ENCODE data around the gene MRPL9. TPM values are rescaled to one million over a fixed set of nuclear protein-coding genes. Genes with fewer than 3 reads are reported as not detected.

MRPL9 gene
- total RNA-seq, 2 experiments from 2014 or later = 139 to 184 TPM

- Mint-ChIP-seq H3K4me3 (no peak overlapping the region), H3K36me3 (ENCODE audit: low read depth) (no peaks in the 10 kb centered on the region), H3K4me1 (no peaks in the 10 kb centered on the region), H3K27me3 (peaks cover 33% of the 10 kb centered on the region), H3K9me3 (ENCODE audit: low read depth) (no peaks in the 10 kb centered on the region), H3K27ac (no peak overlapping the region)
- ATAC-seq (no peak), DNase-seq (no peak)
- CTCF ChIA-PET = interaction anchor here (0.6 to 1.1 kb wide), 3 partner anchors 109 to 239 kb away, joined by 3 to 7 read pairs (median 4); no protein-coding TSS in a partner anchor
- intact Hi-C loops (cut with DNase I, micrococcal nuclease) = no loop called here
- POLR2A ChIA-PET = interaction anchor here (0.6 to 0.7 kb wide), 2 partner anchors 12 to 117 kb away, joined by 3 to 4 read pairs; no protein-coding TSS in a partner anchor
Measured at GRCh38 chr1:151729157-151729965, 33.9 kb downstream of the MRPL9 start.

GRCh38 chr1:151728151-151729054, 34.9 kb downstream of the MRPL9 start:
- DNase-seq (no peak), ATAC-seq (no peak)
- intact Hi-C loops (cut with DNase I, micrococcal nuclease) = no loop called here
- no peaks in the 10 kb centered on the region for H3K4me1 Mint-ChIP-seq
- CTCF ChIA-PET = interaction anchor here (0.7 to 1.0 kb wide), 2 partner anchors 108 to 149 kb away, joined by 3 read pairs; no protein-coding TSS in a partner anchor
- H3K4me3 Mint-ChIP-seq = no peak overlapping the region
- H3K9me3 Mint-ChIP-seq (ENCODE audit: low read depth) = no peaks in the 10 kb centered on the region
- H3K27me3 Mint-ChIP-seq = peaks cover 39% of the 10 kb centered on the region
- H3K27ac Mint-ChIP-seq = no peak overlapping the region
- H3K36me3 Mint-ChIP-seq (ENCODE audit: low read depth) = no peaks in the 10 kb centered on the region
- POLR2A ChIA-PET = interaction anchor here (0.7 kb wide), 1 partner anchor 11 kb away, joined by 3 read pairs; no protein-coding TSS in a partner anchor

DNA sequence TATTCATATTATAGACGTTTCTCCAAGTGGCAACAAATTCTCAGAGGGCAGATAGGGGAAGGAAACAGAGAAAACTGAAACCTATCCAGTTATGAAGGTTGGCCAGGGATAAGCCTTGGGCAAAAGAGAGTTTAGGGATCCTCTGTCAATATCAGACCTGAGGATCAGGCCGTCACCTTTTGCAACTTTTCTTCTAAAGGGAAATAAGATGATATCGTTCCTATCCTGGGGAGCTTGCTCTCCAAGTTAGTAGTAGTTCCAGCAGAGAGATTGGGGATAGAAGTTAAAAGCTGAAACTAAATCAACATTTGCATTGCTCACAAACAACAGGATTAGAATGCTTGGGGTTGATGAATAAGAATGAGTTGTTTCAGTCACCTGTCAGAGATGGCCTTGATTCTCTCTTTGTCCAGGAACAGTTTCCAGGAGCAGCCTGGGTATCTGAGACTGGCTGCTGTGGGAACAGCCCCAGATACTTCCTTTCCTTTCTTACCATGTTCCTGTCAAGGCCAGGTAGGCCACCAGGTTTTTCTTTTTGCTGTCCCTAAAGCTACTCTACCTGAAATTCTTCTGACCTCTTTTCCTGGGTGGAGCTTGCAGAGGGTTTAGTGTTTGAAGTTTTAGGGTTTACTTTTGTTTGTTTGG, 39.4 kb downstream of the MRPL9 start:
- CTCF ChIA-PET = interaction anchor here (0.7 to 1.0 kb wide), 2 partner anchors 11 to 43 kb away, joined by 4 read pairs; no protein-coding TSS in a partner anchor
- Mint-ChIP-seq H3K9me3 (ENCODE audit: low read depth) (no peaks in the 10 kb centered on the region), H3K27ac (no peak overlapping the region), H3K36me3 (ENCODE audit: low read depth) (no peaks in the 10 kb centered on the region), H3K4me3 (no peak overlapping the region), H3K4me1 (peaks cover 16% of the 10 kb centered on the region), H3K27me3 (peaks cover 44% of the 10 kb centered on the region)
- intact Hi-C loops (cut with DNase I, micrococcal nuclease) = no loop called here
- no peak for ATAC-seq
- no peak for DNase-seq
- POLR2A ChIA-PET = no interaction called here

DNA sequence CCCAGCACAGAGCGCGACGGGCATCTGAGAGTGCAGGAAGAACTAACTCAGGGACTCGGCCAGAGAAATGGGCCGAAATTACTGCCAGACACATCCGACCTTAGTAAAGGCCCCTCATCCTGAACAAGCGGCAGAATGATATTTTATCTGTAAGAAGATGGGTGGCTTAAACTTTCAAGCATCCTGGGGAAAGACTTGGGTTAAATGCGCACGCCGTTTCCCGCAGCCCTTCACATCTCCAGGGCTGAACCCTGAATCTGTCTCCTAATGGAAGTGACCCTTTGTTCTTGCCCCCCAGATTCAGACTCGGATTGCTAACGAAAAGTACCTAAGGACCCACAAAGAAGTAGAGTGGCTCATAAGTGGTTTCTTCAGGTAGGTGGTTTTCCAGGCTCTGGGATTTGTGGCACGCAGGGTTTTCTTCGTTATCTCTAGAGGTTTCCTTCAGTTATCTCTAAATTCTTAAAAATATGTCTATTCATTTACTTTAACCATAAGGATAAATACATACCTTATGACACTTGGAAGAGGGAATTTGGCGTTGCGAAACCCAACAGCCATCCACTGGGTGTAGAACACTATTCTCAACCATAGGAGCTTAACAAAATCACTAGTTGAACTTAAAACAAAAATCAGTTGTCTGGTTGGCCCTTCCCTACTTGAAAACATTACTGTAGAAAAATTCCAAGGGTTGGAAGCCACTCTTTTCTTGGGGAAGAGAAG, 41.3 kb downstream of the MRPL9 start:
- CTCF ChIA-PET = interaction anchor here (0.7 to 1.6 kb wide), 3 partner anchors 13 to 128 kb away, joined by 3 to 9 read pairs (median 4); no protein-coding TSS in a partner anchor

GRCh38 chr1:151720974-151721787, 42.1 kb downstream of the MRPL9 start, which contains the start of gene RIIAD1:
RIIAD1 (plus strand) TSS chr1:151721522; CDS start chr1:151721537, 15 bp downstream.
- intact Hi-C loops (cut with DNase I, micrococcal nuclease) = loop anchor here in 1 of 2 experiments (1.0 to 2.0 kb wide), 3 partner anchors 109 to 181 kb away; partner anchors contain the start of genes SNX27 and TUFT1
- Mint-ChIP-seq H3K4me3 (peak within 1 kb of the TSS; percentile 61), H3K36me3 (ENCODE audit: low read depth) (no peaks in the 10 kb centered on the region), H3K27me3 (peaks cover 55% of the 10 kb centered on the region), H3K4me1 (peaks cover 21% of the 10 kb centered on the region), H3K9me3 (ENCODE audit: low read depth) (no peaks in the 10 kb centered on the region), H3K27ac (no peak within 1 kb of the TSS)
- ChIA-PET POLR2A (interaction anchor here (0.6 kb wide), 1 partner anchor 184 kb away, joined by 6 read pairs; no protein-coding TSS in a partner anchor), CTCF (interaction anchor here (0.6 to 1.6 kb wide), 6 partner anchors 14 to 158 kb away, joined by 3 to 9 read pairs (median 4); no protein-coding TSS in a partner anchor)
- DNase-seq (peak; percentile 67), ATAC-seq (peak; percentile 89)

More for the DNA sequence above, 41.3 kb downstream of the MRPL9 start:
- POLR2A ChIA-PET = no interaction called here
- Mint-ChIP-seq H3K4me1 (peaks cover 19% of the 10 kb centered on the region), H3K9me3 (ENCODE audit: low read depth) (no peaks in the 10 kb centered on the region), H3K27ac (no peak overlapping the region), H3K27me3 (peaks cover 53% of the 10 kb centered on the region), H3K4me3 (peak overlapping the region; percentile 61), H3K36me3 (ENCODE audit: low read depth) (no peaks in the 10 kb centered on the region)
- no peak for ATAC-seq
- DNase-seq = no peak
- intact Hi-C loops (cut with DNase I, micrococcal nuclease) = loop anchor here in 1 of 2 experiments (1.0 to 2.0 kb wide), 3 partner anchors 110 to 182 kb away; partner anchors contain the start of genes SNX27 and TUFT1

DNA sequence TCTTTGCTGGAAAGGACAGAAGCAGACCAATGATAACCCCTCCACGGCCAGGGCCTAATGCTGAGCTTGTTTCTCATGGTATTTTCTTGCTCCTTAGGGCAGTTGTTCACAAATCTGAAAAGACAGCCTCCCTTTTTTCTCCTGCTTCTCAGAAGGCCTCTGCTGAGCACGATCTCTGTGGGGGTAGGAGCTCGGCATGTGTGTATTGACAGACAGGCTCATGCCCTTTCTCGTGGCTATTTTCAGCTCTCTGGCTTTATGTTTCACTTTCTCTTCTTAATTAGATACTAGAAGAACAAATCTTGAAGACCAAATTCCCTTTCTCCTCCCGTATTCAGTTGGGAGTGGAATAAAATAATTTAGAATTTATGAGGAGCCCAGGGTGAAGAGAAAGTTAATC, 42.7 kb downstream of the MRPL9 start:
- Mint-ChIP-seq H3K4me3 (peak overlapping the region; percentile 35), H3K27ac (no peak overlapping the region), H3K9me3 (ENCODE audit: low read depth) (no peaks in the 10 kb centered on the region), H3K36me3 (ENCODE audit: low read depth) (no peaks in the 10 kb centered on the region), H3K4me1 (peaks cover 21% of the 10 kb centered on the region), H3K27me3 (peaks cover 52% of the 10 kb centered on the region)
- intact Hi-C loops (cut with DNase I, micrococcal nuclease) = loop anchor here in 1 of 2 experiments (2.0 kb wide), 1 partner anchor 116 kb away; no protein-coding TSS in a partner anchor
- ChIA-PET CTCF (interaction anchor here (0.6 to 1.6 kb wide), 6 partner anchors 14 to 157 kb away, joined by 3 to 9 read pairs (median 4); no protein-coding TSS in a partner anchor), POLR2A (interaction anchor here (0.6 kb wide), 1 partner anchor 185 kb away, joined by 6 read pairs; no protein-coding TSS in a partner anchor)
- DNase-seq (no peak), ATAC-seq (no peak)

GRCh38 chr1:151720125-151720524, 43.2 kb downstream of the MRPL9 start:
- peaks cover 54% of the 10 kb centered on the region for H3K27me3 Mint-ChIP-seq
- ATAC-seq (no peak), DNase-seq (no peak)
- H3K27ac Mint-ChIP-seq = no peak overlapping the region
- intact Hi-C loops (cut with DNase I, micrococcal nuclease) = loop anchor here in 1 of 2 experiments (2.0 kb wide), 1 partner anchor 117 kb away; no protein-coding TSS in a partner anchor
- ChIA-PET POLR2A (no interaction called here), CTCF (interaction anchor here (1.1 to 1.6 kb wide), 2 partner anchors 15 to 32 kb away, joined by 4 to 9 read pairs; no protein-coding TSS in a partner anchor)
- H3K9me3 Mint-ChIP-seq (ENCODE audit: low read depth) = no peaks in the 10 kb centered on the region
- no peak overlapping the region for H3K4me3 Mint-ChIP-seq
- no peaks in the 10 kb centered on the region for H3K36me3 Mint-ChIP-seq (ENCODE audit: low read depth)
- H3K4me1 Mint-ChIP-seq = peaks cover 21% of the 10 kb centered on the region

- Mint-ChIP-seq H3K9me3 (ENCODE audit: low read depth) (no peaks in the 10 kb centered on the region), H3K27me3 (peaks cover 56% of the 10 kb centered on the region), H3K27ac (no peak overlapping the region), H3K4me3 (no peak overlapping the region), H3K36me3 (ENCODE audit: low read depth) (no peaks in the 10 kb centered on the region), H3K4me1 (peaks cover 21% of the 10 kb centered on the region)
- ChIA-PET POLR2A (no interaction called here), CTCF (no interaction called here)
- DNase-seq = no peak
- no peak for ATAC-seq
- intact Hi-C loops (cut with DNase I, micrococcal nuclease) = no loop called here
Measured at GRCh38 chr1:151718666-151719065, 44.6 kb downstream of the MRPL9 start.

DNA sequence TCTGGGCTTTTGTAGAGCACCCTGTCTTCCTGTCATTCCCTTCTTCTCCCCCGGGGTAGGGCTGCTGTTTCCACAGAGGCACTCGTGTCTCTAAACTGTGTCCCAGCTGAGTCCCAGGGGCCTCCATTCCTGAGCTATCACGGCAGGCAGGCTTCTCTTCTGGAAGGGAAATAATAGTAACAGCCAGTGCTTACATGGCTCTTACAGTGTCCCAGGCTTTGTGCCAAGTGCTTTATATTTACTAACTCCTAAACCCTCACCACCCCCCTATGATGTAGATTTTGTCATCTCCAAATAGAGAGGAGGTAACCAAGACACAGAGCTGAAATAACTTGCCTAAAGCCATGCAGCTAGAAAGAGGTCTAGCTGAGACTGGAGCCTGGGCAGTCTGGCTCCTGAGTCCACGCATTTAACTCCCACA, 45.3 kb downstream of the MRPL9 start:
- CTCF ChIA-PET = no interaction called here
- intact Hi-C loops (cut with DNase I, micrococcal nuclease) = no loop called here
- DNase-seq (no peak), ATAC-seq (no peak)
- Mint-ChIP-seq H3K4me3 (no peak overlapping the region), H3K27me3 (peaks cover 55% of the 10 kb centered on the region), H3K27ac (no peak overlapping the region), H3K9me3 (ENCODE audit: low read depth) (no peaks in the 10 kb centered on the region), H3K4me1 (peaks cover 21% of the 10 kb centered on the region), H3K36me3 (ENCODE audit: low read depth) (no peaks in the 10 kb centered on the region)
- POLR2A ChIA-PET = interaction anchor here (0.6 kb wide), 1 partner anchor 11 kb away, joined by 3 read pairs; no protein-coding TSS in a partner anchor

All from activated CD4-positive, alpha-beta T cell treated with anti-CD3 and anti-CD28 coated beads for 36 hours (primary cell).